ENCODE results near the gene OTULIN.

- TF ChIP-seq SMC3 (IDR thresholded peaks at IDR 0.05; ENCODE audit: low read depth, low read length), result no peak
- TF ChIP-seq POLR2A (IDR thresholded peaks at IDR 0.05; ENCODE audit: low read depth, low read length), result no peak
- TF ChIP-seq CHD1 (IDR thresholded peaks at IDR 0.05; ENCODE audit: low read depth, low read length), result no peak
- TF ChIP-seq MAFK (IDR thresholded peaks at IDR 0.05; ENCODE audit: low read depth, low read length), result no peak
Observed at GRCh38 chr5:14656898-14657297, 7.6 kb upstream of the OTULIN start.

Measured in IMR-90 (cell line).